HepG2 (cell line): Measurements from ENCODE around the gene HAGHL. TPM values are rescaled to one million over a fixed set of nuclear protein-coding genes. Genes with fewer than 3 reads are reported as not detected.
A peak's percentile ranks its signal among the peaks of the same experiment; 100 is the strongest.

Experiments
- BRD4 ChIP-seq: sonication (generic); formaldehyde crosslinking; IDR thresholded peaks from 2 replicates; pipeline ENCODE4 v1.4.0; 2020; ENCODE audit warnings: missing genetic modification reagents
- ERF ChIP-seq: IDR thresholded peaks from 2 replicates; pipeline ENCODE4 v1.6.1; 2018; ENCODE audit warnings: missing biosample characterization, missing genetic modification reagents
- IKZF1 ChIP-seq: fragments of 450-650 bp; IDR thresholded peaks from 2 replicates; pipeline ENCODE4 v1.7.1; 2016
- MTA1 ChIP-seq: sonication (generic); formaldehyde crosslinking; IDR thresholded peaks from 2 replicates; pipeline ENCODE4 v1.4.0; 2020; ENCODE audit warnings: missing genetic modification reagents, mild to moderate bottlenecking, borderline replicate concordance
- RAD51 ChIP-seq: fragments of 450-650 bp; IDR thresholded peaks from 2 replicates; pipeline ENCODE4 v1.6.1; 2016; ENCODE audit warnings: borderline replicate concordance
- RELA ChIP-seq: sonication (generic); formaldehyde crosslinking; IDR thresholded peaks from 2 replicates; pipeline ENCODE4 v1.4.0; 2020; ENCODE audit warnings: missing genetic modification reagents
- SAP130 ChIP-seq: IDR thresholded peaks from 2 replicates; pipeline ENCODE4 v1.6.1; 2016; ENCODE audit warnings: low read depth
- TOE1 ChIP-seq: sonication (generic); formaldehyde crosslinking; IDR thresholded peaks from 2 replicates; pipeline ENCODE4 v1.4.0; 2020; ENCODE audit warnings: mild to moderate bottlenecking, missing genetic modification reagents
- ZNF543 ChIP-seq: sonication (generic); formaldehyde crosslinking; IDR thresholded peaks from 2 replicates; pipeline ENCODE4 v1.4.0; 2020; ENCODE audit warnings: mild to moderate bottlenecking, missing genetic modification reagents
- ZNF549 ChIP-seq: sonication (generic); formaldehyde crosslinking; IDR thresholded peaks from 2 replicates; pipeline ENCODE4 v1.5.0; 2020; ENCODE audit warnings: missing genetic modification reagents
- ZNF562 ChIP-seq: sonication (generic); formaldehyde crosslinking; IDR thresholded peaks from 2 replicates; pipeline ENCODE4 v1.8.0; 2022; ENCODE audit warnings: missing genetic modification reagents, borderline replicate concordance
- polyA plus RNA-seq, 8 experiments: library from polyadenylated mRNA; depleted of rRNA in 3 of 8; stranded (reverse) in 7 of 8; unstranded in 1 of 8; fragments of >200 nt; fragmentation: Illumina TruSeq in 4 of 8; extraction: Trizol in 4 of 8; gene quantifications; 2 replicates each; pipeline versions ENCODE4 v1.2.1 to v1.2.3, GENCODE V29; 2011 to 2016; ENCODE audit warnings: low read depth in 4 of 8, missing spikeins in 1 of 8, mixed read lengths in 1 of 8; ENCODE audit not compliant: insufficient read depth in 1 of 8
- total RNA-seq, 5 experiments: library from RNA; depleted of rRNA; stranded (reverse); fragments of >200 nt; fragmentation: Illumina TruSeq; extraction: Trizol; gene quantifications; 2 replicates each; pipeline ENCODE4 v1.2.3, GENCODE V29; 2016; ENCODE audit warnings: low read depth in 1 of 5
- TF ChIP-seq, protein P1 (sequence below): sonication (generic); formaldehyde crosslinking; IDR thresholded peaks from 2 replicates; pipeline ENCODE4 v1.4.0; 2020; ENCODE audit warnings: missing genetic modification reagents, borderline replicate concordance
- TF ChIP-seq, protein P2 (sequence below): sonication (generic); formaldehyde crosslinking; IDR thresholded peaks from 2 replicates; pipeline ENCODE4 v1.4.0; 2020; ENCODE audit warnings: missing genetic modification reagents
- TF ChIP-seq, protein P3 (sequence below): sonication (generic); formaldehyde crosslinking; conservative IDR thresholded peaks from 2 replicates; pipeline ENCODE4 v1.4.0; 2020; ENCODE audit warnings: missing genetic modification reagents
- TF ChIP-seq, protein P4 (sequence below): sonication (generic); formaldehyde crosslinking; IDR thresholded peaks from 2 replicates; pipeline ENCODE4 v1.4.0; 2020; ENCODE audit warnings: missing genetic modification reagents, mild to moderate bottlenecking, borderline replicate concordance
- TF ChIP-seq, protein P5 (sequence below): sonication (generic); formaldehyde crosslinking; IDR thresholded peaks from 2 replicates; pipeline ENCODE4 v1.5.0; 2020; ENCODE audit warnings: missing genetic modification reagents, mild to moderate bottlenecking, borderline replicate concordance
- TF ChIP-seq, protein P6 (sequence below): sonication (generic); formaldehyde crosslinking; IDR thresholded peaks from 2 replicates; pipeline ENCODE4 v1.4.0; 2020; ENCODE audit warnings: mild to moderate bottlenecking, missing genetic modification reagents

Gene HAGHL
- total and polyA plus RNA-seq, 2 of the 13 experiments (the other 11 are each of a cell fraction or from before 2014, with no cell fraction given): 3.4 to 8.4 TPM

DNA sequence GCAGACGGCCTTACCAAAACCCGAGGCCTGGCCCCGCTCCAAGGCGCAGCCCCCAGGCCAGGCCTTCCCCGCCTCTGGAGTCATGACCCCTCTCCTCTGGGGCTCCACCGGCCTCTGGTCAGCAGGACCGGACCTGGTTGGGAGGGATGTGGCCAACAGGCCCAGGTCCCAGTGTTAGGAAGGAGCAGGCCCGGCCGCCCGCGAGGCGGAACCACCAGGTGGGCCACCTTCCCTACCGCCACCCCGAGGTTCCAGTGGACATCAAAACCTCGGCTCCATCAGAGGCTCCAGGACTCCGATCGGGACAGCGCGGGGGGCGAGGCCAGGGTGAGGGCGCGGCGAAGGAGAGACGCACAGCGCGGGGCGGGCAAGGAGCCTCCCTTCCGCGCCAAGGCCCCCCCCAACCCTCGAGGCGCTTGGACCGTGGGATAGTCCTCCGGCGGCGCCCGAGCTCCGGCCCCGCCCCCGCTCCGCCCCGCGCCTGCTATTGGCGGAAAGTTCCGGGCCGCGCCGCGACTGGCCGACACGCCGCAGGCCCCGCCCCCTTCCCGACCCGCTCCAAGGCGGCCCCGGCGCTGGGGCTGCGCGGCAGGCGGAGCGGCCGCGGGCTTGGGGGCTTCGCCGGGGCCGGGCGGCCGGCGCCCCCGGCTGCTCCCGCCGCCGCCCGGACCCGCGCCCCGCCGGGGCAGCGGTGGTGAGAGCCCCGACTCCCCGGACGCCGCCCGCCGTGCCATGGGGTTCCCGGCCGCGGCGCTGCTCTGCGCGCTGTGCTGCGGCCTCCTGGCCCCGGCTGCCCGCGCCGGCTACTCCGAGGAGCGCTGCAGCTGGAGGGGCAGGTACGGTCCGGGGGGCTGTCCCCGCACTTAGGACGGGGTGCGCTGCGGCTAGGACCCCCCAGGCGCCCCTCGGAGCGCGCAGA, 12.1 kb upstream of the HAGHL start, which contains the start of gene METRN (continued):
- TF ChIP-seq, protein P1, sequence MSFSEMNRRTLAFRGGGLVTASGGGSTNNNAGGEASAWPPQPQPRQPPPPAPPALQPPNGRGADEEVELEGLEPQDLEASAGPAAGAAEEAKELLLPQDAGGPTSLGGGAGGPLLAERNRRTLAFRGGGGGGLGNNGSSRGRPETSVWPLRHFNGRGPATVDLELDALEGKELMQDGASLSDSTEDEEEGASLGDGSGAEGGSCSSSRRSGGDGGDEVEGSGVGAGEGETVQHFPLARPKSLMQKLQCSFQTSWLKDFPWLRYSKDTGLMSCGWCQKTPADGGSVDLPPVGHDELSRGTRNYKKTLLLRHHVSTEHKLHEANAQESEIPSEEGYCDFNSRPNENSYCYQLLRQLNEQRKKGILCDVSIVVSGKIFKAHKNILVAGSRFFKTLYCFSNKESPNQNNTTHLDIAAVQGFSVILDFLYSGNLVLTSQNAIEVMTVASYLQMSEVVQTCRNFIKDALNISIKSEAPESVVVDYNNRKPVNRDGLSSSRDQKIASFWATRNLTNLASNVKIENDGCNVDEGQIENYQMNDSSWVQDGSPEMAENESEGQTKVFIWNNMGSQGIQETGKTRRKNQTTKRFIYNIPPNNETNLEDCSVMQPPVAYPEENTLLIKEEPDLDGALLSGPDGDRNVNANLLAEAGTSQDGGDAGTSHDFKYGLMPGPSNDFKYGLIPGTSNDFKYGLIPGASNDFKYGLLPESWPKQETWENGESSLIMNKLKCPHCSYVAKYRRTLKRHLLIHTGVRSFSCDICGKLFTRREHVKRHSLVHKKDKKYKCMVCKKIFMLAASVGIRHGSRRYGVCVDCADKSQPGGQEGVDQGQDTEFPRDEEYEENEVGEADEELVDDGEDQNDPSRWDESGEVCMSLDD: no peak
- TF ChIP-seq, protein P2, sequence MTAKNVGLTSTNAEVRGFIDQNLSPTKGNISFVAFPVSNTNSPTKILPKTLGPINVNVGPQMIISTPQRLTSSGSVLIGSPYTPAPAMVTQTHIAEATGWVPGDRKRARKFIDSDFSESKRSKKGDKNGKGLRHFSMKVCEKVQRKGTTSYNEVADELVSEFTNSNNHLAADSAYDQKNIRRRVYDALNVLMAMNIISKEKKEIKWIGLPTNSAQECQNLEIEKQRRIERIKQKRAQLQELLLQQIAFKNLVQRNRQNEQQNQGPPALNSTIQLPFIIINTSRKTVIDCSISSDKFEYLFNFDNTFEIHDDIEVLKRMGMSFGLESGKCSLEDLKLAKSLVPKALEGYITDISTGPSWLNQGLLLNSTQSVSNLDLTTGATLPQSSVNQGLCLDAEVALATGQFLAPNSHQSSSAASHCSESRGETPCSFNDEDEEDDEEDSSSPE (CRISPR knock-in tag): peak; percentile 42; the same call in 1 of the 2 replicates
- TF ChIP-seq MTA1 (CRISPR knock-in tag): no peak
- TF ChIP-seq, protein P3, sequence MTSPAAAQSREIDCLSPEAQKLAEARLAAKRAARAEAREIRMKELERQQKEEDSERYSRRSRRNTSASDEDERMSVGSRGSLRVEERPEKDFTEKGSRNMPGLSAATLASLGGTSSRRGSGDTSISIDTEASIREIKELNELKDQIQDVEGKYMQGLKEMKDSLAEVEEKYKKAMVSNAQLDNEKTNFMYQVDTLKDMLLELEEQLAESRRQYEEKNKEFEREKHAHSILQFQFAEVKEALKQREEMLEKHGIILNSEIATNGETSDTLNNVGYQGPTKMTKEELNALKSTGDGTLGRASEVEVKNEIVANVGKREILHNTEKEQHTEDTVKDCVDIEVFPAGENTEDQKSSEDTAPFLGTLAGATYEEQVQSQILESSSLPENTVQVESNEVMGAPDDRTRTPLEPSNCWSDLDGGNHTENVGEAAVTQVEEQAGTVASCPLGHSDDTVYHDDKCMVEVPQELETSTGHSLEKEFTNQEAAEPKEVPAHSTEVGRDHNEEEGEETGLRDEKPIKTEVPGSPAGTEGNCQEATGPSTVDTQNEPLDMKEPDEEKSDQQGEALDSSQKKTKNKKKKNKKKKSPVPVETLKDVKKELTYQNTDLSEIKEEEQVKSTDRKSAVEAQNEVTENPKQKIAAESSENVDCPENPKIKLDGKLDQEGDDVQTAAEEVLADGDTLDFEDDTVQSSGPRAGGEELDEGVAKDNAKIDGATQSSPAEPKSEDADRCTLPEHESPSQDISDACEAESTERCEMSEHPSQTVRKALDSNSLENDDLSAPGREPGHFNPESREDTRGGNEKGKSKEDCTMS (CRISPR knock-in tag): no peak
- TF ChIP-seq SAP130 (CRISPR knock-in tag): 0 out of 2 replicates have a peak, but pooled peaks have one; percentile 15
- no peak for TF ChIP-seq RAD51
- TF ChIP-seq ZNF543 (CRISPR knock-in tag): no peak
- no peak for TF ChIP-seq ZNF562 (CRISPR knock-in tag)
- TF ChIP-seq, protein P4, sequence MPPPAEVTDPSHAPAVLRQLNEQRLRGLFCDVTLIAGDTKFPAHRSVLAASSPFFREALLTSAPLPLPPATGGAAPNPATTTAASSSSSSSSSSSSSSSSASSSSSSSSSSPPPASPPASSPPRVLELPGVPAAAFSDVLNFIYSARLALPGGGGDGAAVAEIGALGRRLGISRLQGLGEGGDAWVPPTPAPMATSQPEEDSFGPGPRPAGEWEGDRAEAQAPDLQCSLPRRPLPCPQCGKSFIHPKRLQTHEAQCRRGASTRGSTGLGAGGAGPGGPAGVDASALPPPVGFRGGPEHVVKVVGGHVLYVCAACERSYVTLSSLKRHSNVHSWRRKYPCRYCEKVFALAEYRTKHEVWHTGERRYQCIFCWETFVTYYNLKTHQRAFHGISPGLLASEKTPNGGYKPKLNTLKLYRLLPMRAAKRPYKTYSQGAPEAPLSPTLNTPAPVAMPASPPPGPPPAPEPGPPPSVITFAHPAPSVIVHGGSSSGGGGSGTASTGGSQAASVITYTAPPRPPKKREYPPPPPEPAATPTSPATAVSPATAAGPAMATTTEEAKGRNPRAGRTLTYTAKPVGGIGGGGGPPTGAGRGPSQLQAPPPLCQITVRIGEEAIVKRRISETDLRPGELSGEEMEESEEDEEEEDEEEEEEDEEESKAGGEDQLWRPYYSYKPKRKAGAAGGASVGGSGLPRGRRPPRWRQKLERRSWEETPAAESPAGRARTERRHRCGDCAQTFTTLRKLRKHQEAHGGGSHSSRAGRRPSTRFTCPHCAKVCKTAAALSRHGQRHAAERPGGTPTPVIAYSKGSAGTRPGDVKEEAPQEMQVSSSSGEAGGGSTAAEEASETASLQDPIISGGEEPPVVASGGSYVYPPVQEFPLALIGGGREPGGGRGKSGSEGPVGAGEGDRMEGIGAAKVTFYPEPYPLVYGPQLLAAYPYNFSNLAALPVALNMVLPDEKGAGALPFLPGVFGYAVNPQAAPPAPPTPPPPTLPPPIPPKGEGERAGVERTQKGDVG: no peak
- TF ChIP-seq, protein P5, sequence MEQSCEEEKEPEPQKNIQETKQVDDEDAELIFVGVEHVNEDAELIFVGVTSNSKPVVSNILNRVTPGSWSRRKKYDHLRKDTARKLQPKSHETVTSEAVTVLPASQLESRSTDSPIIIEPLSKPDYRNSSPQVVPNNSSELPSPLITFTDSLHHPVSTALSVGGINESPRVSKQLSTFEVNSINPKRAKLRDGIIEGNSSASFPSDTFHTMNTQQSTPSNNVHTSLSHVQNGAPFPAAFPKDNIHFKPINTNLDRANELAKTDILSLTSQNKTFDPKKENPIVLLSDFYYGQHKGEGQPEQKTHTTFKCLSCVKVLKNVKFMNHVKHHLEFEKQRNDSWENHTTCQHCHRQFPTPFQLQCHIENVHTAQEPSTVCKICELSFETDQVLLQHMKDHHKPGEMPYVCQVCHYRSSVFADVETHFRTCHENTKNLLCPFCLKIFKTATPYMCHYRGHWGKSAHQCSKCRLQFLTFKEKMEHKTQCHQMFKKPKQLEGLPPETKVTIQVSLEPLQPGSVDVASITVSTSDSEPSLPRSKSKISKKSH (CRISPR knock-in tag): no peak
- TF ChIP-seq, protein P6, sequence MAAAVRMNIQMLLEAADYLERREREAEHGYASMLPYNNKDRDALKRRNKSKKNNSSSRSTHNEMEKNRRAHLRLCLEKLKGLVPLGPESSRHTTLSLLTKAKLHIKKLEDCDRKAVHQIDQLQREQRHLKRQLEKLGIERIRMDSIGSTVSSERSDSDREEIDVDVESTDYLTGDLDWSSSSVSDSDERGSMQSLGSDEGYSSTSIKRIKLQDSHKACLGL: peak; percentile 28; the same call in 1 of the 2 replicates
- TF ChIP-seq TOE1: no peak
- TF ChIP-seq RELA: no peak
- TF ChIP-seq ERF (CRISPR knock-in tag): no peak
- no peak for TF ChIP-seq IKZF1
- no peak for TF ChIP-seq BRD4 (CRISPR knock-in tag)
- TF ChIP-seq ZNF549 (CRISPR knock-in tag): no peak
